ENCODE results near the gene CLCN4. TPM values are rescaled to one million over a fixed set of nuclear protein-coding genes. Genes with fewer than 3 reads are reported as not detected.

CLCN4 gene
- total RNA-seq, 4 donors from 2014 or later: 7.1 to 19.1 (median 15.9) TPM

DNA sequence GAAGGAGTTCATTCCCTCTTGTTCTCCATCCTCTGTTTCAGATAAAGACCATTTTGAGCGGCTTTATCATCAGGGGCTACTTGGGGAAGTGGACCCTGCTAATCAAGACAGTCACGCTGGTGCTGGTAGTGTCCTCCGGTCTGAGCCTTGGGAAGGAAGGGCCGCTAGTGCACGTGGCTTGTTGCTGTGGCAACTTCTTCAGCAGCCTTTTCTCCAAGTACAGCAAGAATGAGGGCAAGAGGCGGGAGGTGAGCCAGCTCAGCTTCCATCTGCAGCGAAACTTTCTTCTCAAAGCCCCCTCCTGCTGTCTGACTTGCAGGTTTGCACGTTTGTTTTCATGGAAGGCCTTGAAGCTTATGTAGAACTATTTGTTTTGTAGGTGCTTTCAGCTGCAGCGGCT, 49.5 kb downstream of the CLCN4 start:
- 79 to 86% methylated on average over 7 to 9 of the region's 9 CpGs for WGBS, 2 donors
- no peak for TF ChIP-seq POLR2A (IDR thresholded peaks at IDR 0.05)
- TF ChIP-seq, protein P1, sequence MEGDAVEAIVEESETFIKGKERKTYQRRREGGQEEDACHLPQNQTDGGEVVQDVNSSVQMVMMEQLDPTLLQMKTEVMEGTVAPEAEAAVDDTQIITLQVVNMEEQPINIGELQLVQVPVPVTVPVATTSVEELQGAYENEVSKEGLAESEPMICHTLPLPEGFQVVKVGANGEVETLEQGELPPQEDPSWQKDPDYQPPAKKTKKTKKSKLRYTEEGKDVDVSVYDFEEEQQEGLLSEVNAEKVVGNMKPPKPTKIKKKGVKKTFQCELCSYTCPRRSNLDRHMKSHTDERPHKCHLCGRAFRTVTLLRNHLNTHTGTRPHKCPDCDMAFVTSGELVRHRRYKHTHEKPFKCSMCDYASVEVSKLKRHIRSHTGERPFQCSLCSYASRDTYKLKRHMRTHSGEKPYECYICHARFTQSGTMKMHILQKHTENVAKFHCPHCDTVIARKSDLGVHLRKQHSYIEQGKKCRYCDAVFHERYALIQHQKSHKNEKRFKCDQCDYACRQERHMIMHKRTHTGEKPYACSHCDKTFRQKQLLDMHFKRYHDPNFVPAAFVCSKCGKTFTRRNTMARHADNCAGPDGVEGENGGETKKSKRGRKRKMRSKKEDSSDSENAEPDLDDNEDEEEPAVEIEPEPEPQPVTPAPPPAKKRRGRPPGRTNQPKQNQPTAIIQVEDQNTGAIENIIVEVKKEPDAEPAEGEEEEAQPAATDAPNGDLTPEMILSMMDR (IDR thresholded peaks at IDR 0.05): no peak
- Histone ChIP-seq H3K27me3 (no peaks in the 10 kb centered on the region), H3K36me3 (peaks cover 0 to 2% of the 10 kb centered on the region in 2 donors), H3K4me3 (replicated peaks in 1 of 3) (no peak overlapping the region), H3K9me3 (no peaks in the 10 kb centered on the region), H3K4me1 (no peaks in the 10 kb centered on the region), H3K27ac (no peak overlapping the region)
- intact Hi-C loops (cut with DNase I): no loop called here
- no peak for DNase-seq

DNA sequence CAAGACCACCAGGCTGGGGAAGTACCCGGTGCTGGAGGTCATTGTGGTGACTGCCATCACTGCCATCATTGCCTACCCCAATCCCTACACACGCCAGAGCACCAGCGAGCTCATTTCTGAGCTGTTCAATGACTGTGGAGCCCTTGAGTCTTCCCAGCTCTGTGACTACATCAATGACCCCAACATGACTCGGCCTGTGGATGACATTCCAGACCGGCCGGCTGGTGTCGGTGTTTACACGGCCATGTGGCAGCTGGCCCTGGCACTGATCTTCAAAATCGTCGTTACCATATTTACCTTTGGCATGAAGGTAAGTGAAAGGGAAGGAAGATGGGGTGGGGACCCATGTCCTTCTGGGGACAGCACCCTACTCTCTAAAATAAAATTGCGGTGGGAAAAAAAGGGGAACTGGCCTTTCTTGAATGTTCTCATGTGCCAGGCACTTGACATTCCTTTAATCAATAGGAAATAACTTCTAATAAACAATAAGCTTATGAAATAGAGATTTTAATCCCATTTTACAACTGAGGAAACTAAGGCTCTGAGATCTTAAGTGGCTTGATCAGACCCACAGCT, 51.6 kb downstream of the CLCN4 start:
- Histone ChIP-seq H3K27ac (no peak overlapping the region), H3K9me3 (no peaks in the 10 kb centered on the region), H3K36me3 (peaks cover 0 to 2% of the 10 kb centered on the region in 2 donors), H3K27me3 (no peaks in the 10 kb centered on the region), H3K4me1 (no peaks in the 10 kb centered on the region), H3K4me3 (replicated peaks in 1 of 3) (no peak overlapping the region)
- intact Hi-C loops (cut with DNase I): no loop called here
- WGBS, 2 donors: 95 to 99% methylated on average over 4 to 10 of the region's 11 CpGs
- no peak for TF ChIP-seq POLR2A (IDR thresholded peaks at IDR 0.05)
- TF ChIP-seq, protein P1 (IDR thresholded peaks at IDR 0.05): no peak
- no peak for DNase-seq

DNA sequence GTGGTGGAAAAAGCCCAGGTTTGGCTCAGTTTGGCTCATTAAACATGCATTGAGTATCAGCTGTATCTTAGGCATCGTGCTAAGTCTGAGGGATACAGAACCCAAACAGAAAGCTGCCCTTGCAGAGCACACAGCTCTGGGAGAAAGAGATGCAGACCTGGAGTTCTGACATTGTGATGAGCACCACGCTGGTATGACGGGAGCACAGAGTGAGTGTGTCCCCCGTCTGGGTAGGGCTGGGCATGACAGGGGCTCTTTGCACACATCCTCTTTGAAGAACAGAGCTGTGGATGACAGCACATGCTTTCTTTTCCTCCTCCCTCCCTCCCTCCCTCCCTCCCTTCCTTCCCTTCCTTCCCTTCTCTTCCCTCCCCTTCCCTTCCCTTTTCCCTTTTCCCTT, 52.2 kb downstream of the CLCN4 start:
- no peaks in the 10 kb centered on the region for H3K9me3 ChIP-seq
- no peak overlapping the region for H3K27ac ChIP-seq
- intact Hi-C loops (cut with DNase I): no loop called here
- peaks cover 0 to 2% of the 10 kb centered on the region in 2 donors for H3K36me3 ChIP-seq
- H3K4me1 ChIP-seq: no peaks in the 10 kb centered on the region
- TF ChIP-seq, protein P1 (IDR thresholded peaks at IDR 0.05): no peak
- TF ChIP-seq POLR2A (IDR thresholded peaks at IDR 0.05): no peak
- no peaks in the 10 kb centered on the region for H3K27me3 ChIP-seq
- 93% methylated on average over 4 of the region's 4 CpGs for WGBS, 2 donors
- H3K4me3 ChIP-seq (replicated peaks in 1 of 3): no peak overlapping the region
- DNase-seq: no peak

DNA sequence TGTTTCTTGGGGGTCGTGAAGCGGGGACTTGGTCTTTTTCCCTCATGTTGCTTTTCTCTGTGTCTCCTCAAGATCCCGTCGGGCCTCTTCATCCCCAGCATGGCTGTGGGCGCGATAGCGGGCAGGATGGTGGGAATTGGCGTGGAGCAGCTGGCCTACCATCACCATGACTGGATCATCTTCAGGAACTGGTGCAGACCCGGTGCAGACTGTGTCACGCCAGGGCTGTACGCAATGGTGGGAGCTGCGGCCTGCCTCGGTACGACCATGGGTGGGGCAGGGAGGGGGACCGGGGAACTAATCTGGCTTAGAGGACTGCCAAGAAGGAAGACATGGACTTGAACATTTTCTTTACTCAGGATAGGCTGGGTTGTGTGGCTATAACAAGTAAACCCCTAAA, 55.6 kb downstream of the CLCN4 start:
- no peak for TF ChIP-seq POLR2A (IDR thresholded peaks at IDR 0.05)
- TF ChIP-seq, protein P1 (IDR thresholded peaks at IDR 0.05): no peak
- no peak overlapping the region for H3K27ac ChIP-seq
- no peaks in the 10 kb centered on the region for H3K4me1 ChIP-seq
- peaks cover 0 to 2% of the 10 kb centered on the region in 2 donors for H3K36me3 ChIP-seq
- intact Hi-C loops (cut with DNase I): no loop called here
- H3K9me3 ChIP-seq: no peaks in the 10 kb centered on the region
- DNase-seq: no peak
- H3K27me3 ChIP-seq: no peaks in the 10 kb centered on the region
- WGBS, 2 donors: 91 to 100% methylated on average over 4 to 15 of the region's 15 CpGs
- no peak overlapping the region for H3K4me3 ChIP-seq (replicated peaks in 1 of 3)

DNA sequence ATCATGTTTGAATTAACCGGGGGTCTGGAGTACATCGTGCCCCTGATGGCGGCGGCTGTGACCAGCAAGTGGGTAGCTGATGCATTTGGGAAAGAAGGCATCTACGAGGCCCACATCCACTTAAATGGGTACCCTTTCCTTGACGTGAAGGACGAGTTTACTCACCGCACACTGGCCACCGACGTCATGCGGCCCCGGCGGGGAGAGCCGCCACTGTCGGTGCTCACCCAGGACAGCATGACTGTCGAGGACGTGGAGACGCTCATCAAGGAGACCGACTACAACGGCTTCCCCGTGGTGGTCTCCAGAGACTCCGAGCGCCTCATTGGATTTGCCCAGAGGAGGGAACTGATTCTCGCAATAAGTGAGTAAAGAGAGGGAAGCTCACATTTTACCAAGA, 56.9 kb downstream of the CLCN4 start:
- DNase-seq: no peak
- Histone ChIP-seq H3K4me1 (no peaks in the 10 kb centered on the region), H3K36me3 (no peaks in the 10 kb centered on the region), H3K27ac (no peak overlapping the region), H3K4me3 (replicated peaks in 1 of 3) (no peak overlapping the region), H3K9me3 (no peaks in the 10 kb centered on the region), H3K27me3 (no peaks in the 10 kb centered on the region)
- TF ChIP-seq, protein P1 (IDR thresholded peaks at IDR 0.05): no peak
- no peak for TF ChIP-seq POLR2A (IDR thresholded peaks at IDR 0.05)
- WGBS, 2 donors: 94 to 95% methylated on average over 3 to 20 of the region's 24 CpGs
- intact Hi-C loops (cut with DNase I): no loop called here
